Mesenchymal stem cell (in vitro differentiated cells and primary cell): Measurements from ENCODE around the gene DCAF16.

ENCODE experiments used
- DNase-seq: peaks from one replicate; pipeline ENCODE4 v3.0.0-alpha.2; 2013
- H2AFZ ChIP-seq: one replicate; pipeline ENCODE4 v1.6.1; 2013; ENCODE audit warnings: low read depth, mild to moderate bottlenecking, control low read depth, inconsistent platforms, low read length, moderate library complexity
- H2AK5ac ChIP-seq: 2 replicates; pipeline ENCODE4 v1.6.1; 2013; ENCODE audit warnings: low read length, moderate library complexity, mild to moderate bottlenecking, inconsistent platforms; ENCODE audit not compliant: severe bottlenecking
- H2BK120ac ChIP-seq: one replicate; pipeline ENCODE4 v1.6.1; 2013; ENCODE audit warnings: low read depth, mild to moderate bottlenecking, inconsistent platforms, low read length, moderate library complexity
- H2BK12ac ChIP-seq, 2 experiments: one replicate each; pipeline ENCODE4 v1.6.1; 2013; ENCODE audit warnings: inconsistent platforms in 2 of 2, low read length in 2 of 2, mild to moderate bottlenecking in 2 of 2, moderate library complexity in 2 of 2, control low read depth in 1 of 2
- H2BK15ac ChIP-seq: one replicate; pipeline ENCODE4 v1.6.1; 2013; ENCODE audit warnings: mild to moderate bottlenecking, low read depth, inconsistent platforms; ENCODE audit not compliant: poor library complexity, severe bottlenecking
- H2BK5ac ChIP-seq: 2 replicates; pipeline ENCODE4 v1.6.1; 2013; ENCODE audit warnings: low read depth, mild to moderate bottlenecking, low read length, control low read depth, inconsistent platforms; ENCODE audit not compliant: poor library complexity, severe bottlenecking
- H3K14ac ChIP-seq, 2 experiments: one replicate each; pipeline ENCODE4 v1.6.1; 2013; ENCODE audit warnings: inconsistent platforms in 2 of 2, low read length in 2 of 2, control low read depth in 1 of 2, mild to moderate bottlenecking in 1 of 2, moderate library complexity in 1 of 2
- H3K18ac ChIP-seq, 2 experiments: one replicate each; pipeline ENCODE4 v1.6.1; 2013; ENCODE audit warnings: inconsistent platforms in 2 of 2, low read length in 2 of 2, control low read depth in 1 of 2, low read depth in 1 of 2, mild to moderate bottlenecking in 1 of 2
- H3K23ac ChIP-seq, 2 experiments: one replicate each; pipeline ENCODE4 v1.6.1; 2013; ENCODE audit warnings: inconsistent platforms in 2 of 2, low read length in 2 of 2, mild to moderate bottlenecking in 2 of 2, moderate library complexity in 2 of 2, control low read depth in 1 of 2
- H3K27ac ChIP-seq: 2 replicates; pipeline ENCODE4 v1.5.1; 2013; ENCODE audit warnings: mild to moderate bottlenecking, moderate library complexity, low read length, control low read depth, inconsistent platforms; ENCODE audit not compliant: poor library complexity, severe bottlenecking
- H3K27me3 ChIP-seq, 2 experiments: 2 replicates each; pipeline versions ENCODE4 v1.6.1 to v1.7.0; 2013; ENCODE audit warnings: low read length in 2 of 2, mild to moderate bottlenecking in 2 of 2, moderate library complexity in 2 of 2, control low read depth in 1 of 2, inconsistent platforms in 1 of 2; ENCODE audit not compliant: control insufficient read depth in 1 of 2, insufficient read depth in 1 of 2
- H3K36me3 ChIP-seq, 2 experiments: 2 replicates each; pipeline versions ENCODE4 v1.6.1 to v1.7.0; 2013; ENCODE audit warnings: low read length in 2 of 2, control low read depth in 1 of 2, inconsistent platforms in 1 of 2, low read depth in 1 of 2, mild to moderate bottlenecking in 1 of 2; ENCODE audit not compliant: insufficient read depth in 2 of 2, control insufficient read depth in 1 of 2
- H3K4ac ChIP-seq, 2 experiments: one replicate each; pipeline ENCODE4 v1.6.1; 2013; ENCODE audit warnings: inconsistent platforms in 2 of 2, low read length in 2 of 2, mild to moderate bottlenecking in 2 of 2, moderate library complexity in 2 of 2, control low read depth in 1 of 2, low read depth in 1 of 2
- H3K4me1 ChIP-seq: 2 replicates; pipeline ENCODE4 v1.6.1; 2013; ENCODE audit warnings: low read depth, low read length, control low read depth; ENCODE audit not compliant: control insufficient read depth, insufficient read depth
- H3K4me2 ChIP-seq: 2 replicates; pipeline ENCODE4 v1.6.1; 2013; ENCODE audit warnings: low read length, mild to moderate bottlenecking, inconsistent platforms; ENCODE audit not compliant: poor library complexity, severe bottlenecking
- H3K4me3 ChIP-seq, 2 experiments: 2 replicates each; pipeline versions ENCODE4 v1.5.1 to v1.7.0; 2013; ENCODE audit warnings: low read length in 2 of 2, mild to moderate bottlenecking in 2 of 2, control low read depth in 1 of 2, low read depth in 1 of 2; ENCODE audit not compliant: insufficient read depth in 1 of 2
- H3K79me1 ChIP-seq: replicated peaks from 2 replicates; pipeline ENCODE4 v1.6.1; 2013; ENCODE audit warnings: mild to moderate bottlenecking, control low read depth, low read length, inconsistent platforms; ENCODE audit not compliant: poor library complexity, severe bottlenecking
- H3K9ac ChIP-seq: 2 replicates; pipeline ENCODE4 v1.7.0; 2013; ENCODE audit warnings: mild to moderate bottlenecking, low read length, moderate library complexity
- H3K9me3 ChIP-seq: 2 replicates; pipeline ENCODE4 v1.7.0; 2013; ENCODE audit warnings: mild to moderate bottlenecking, low read length; ENCODE audit not compliant: control insufficient read depth
- H4K8ac ChIP-seq: one replicate; pipeline ENCODE4 v1.6.1; 2013; ENCODE audit warnings: inconsistent platforms, mild to moderate bottlenecking, low read length, moderate library complexity
- H4K91ac ChIP-seq: one replicate; pipeline ENCODE4 v1.6.1; 2013; ENCODE audit warnings: mild to moderate bottlenecking, low read length, inconsistent platforms
- WGBS: methylation state at CpG from one replicate; pipeline ENCODE4 v1.1.7; 2013; ENCODE audit warnings: mixed read lengths; 5-methylcytosine and 5-hydroxymethylcytosine counted together

The DCAF16 gene

DNA sequence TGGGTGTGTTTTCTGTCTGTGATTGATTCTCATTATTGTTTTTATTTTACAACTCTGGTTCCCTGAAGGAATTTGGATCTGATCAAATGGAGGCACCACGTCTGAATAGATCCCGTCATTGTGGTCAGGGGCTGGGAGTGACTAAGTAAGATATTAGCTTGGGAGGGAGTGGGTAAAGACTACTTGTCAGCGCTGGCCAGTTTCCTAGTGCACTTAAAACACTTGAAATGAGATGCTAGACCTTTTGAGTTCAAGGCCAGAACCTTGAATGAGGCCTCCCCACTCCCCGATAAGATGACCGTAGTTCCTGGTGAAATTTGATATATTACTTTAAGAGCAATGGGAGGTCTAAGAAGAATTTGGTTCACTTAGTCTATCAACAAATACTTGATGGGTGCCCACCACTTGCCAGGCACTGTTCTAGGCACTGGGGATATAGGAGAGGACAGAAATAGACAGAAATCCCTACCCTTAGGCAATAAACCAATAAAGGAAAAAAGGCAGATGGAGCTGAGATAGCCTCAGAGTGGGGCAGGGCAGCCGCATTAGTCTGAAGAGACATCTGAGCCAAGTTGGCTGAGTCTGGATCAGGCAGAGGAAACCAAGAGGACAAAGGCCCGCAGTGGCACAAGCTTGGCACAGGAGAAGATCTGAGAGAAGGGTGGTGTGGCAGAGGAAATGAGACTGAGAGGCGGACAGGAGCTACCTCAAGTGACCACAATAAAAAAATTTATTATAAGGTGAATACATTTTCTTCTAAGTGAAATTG lies 41.0 kb downstream of the DCAF16 start:
- Histone ChIP-seq H3K27me3 (peaks cover 0 to 4% of the 10 kb centered on the region in 2 experiments), H3K4ac (no peak overlapping the region), H4K91ac (no peak overlapping the region), H3K4me3 (no peak overlapping the region), H3K9ac (no peak overlapping the region), H3K4me2 (no peak overlapping the region), H3K27ac (no peak overlapping the region), H3K14ac (no peak overlapping the region), H3K18ac (no peak overlapping the region), H3K9me3 (no peaks in the 10 kb centered on the region), H2AFZ (no peak overlapping the region), H2AK5ac (no peak overlapping the region), H2BK12ac (no peak overlapping the region), H3K36me3 (no peaks in the 10 kb centered on the region), H3K23ac (no peak overlapping the region), H2BK15ac (no peak overlapping the region), H4K8ac (no peak overlapping the region), H2BK5ac (no peak overlapping the region), H2BK120ac (no peak overlapping the region), H3K79me1 (no peaks in the 10 kb centered on the region), H3K4me1 (no peaks in the 10 kb centered on the region)
- DNase-seq, result no peak
- WGBS, result 81% methylated on average over 7 of the region's 8 CpGs

DNA sequence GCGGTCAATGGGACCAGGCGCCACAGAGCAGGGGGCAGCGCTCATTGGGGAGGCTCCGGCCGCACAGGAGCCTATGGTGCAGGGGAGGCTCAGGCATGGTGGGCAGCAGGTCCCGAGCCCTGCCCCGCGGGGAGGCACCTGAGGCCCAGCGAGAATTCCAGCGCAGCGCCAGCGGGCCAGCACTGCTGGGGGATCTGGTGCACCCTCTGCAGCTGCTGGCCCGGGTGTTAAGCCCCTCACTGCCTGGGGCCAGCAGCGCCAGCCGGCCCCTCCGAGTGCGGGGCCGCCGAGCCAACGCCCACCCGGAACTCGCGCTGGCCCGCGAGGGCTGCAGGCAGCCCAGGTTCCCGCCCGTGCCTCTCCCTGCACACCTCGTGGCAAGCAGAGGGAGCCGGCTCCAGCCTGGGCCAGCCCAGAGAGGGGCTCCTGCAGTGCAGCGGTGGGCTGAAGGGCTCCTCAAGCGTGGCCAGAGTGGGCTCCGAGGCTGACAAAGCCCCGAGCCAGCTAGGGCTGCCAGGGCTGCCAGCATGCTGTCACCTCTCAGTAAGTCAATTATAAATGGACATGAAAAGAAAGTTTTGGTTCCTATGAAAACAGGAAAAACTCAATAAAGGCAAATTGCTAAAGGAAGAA lies 43.6 kb downstream of the DCAF16 start:
- Histone ChIP-seq H3K4me3 (no peak overlapping the region), H3K27ac (no peak overlapping the region), H2BK15ac (no peak overlapping the region), H3K18ac (no peak overlapping the region), H3K14ac (no peak overlapping the region), H4K91ac (peak overlapping the region; percentile 44), H3K36me3 (no peaks in the 10 kb centered on the region), H3K4me1 (no peaks in the 10 kb centered on the region), H2BK5ac (no peak overlapping the region), H2BK12ac (no peak overlapping the region), H2BK120ac (no peak overlapping the region), H3K9ac (no peak overlapping the region), H2AFZ (no peak overlapping the region), H3K9me3 (no peaks in the 10 kb centered on the region), H3K27me3 (peaks cover 0 to 4% of the 10 kb centered on the region in 2 experiments), H3K4ac (no peak overlapping the region), H3K23ac (no peak overlapping the region), H3K79me1 (no peaks in the 10 kb centered on the region), H3K4me2 (no peak overlapping the region), H2AK5ac (no peak overlapping the region), H4K8ac (no peak overlapping the region)
- 91% methylated on average over 31 of the region's 33 CpGs for WGBS
- DNase-seq, result no peak

DNA sequence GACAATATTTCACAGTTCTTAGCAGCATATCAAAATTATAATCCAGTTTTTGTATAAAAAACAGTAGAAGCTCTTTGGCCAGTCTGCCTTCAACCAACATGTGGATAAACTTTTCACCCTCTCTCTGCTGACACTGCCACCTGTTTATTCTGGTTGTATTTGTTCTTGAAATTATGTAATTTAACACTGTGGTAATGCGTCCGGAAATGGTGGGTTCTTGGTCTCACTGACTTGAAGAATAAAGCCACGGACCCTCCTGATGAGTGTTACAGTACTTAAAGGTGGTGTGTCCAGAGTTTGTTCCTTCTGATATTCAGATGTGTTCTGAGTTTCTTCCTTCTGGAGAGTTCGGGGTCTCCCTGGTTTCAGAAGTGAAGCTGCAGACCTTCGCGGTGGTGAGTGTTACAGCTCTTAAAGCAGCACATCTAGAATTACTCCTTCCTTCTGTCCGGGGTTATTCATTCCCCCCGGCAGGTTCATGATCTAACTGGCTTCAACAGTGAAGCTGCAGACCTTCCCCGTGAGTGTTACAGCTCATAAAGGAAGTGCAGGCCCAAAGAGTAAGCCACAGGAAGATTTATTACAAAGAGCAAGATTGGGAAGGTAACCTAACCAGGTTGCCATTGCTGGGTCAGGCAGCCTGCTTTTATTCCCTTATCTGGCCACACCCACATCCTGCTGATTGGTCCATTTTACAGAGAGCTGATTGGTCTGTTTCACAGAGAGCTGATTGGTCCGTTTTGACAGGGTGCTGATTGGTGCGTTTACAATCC lies 44.9 kb downstream of the DCAF16 start:
- Histone ChIP-seq H3K27ac (no peak overlapping the region), H3K4ac (no peak overlapping the region), H4K8ac (no peak overlapping the region), H2BK12ac (no peak overlapping the region), H2AK5ac (no peak overlapping the region), H3K36me3 (no peaks in the 10 kb centered on the region), H2BK120ac (no peak overlapping the region), H3K4me3 (no peak overlapping the region), H3K18ac (no peak overlapping the region), H2BK5ac (no peak overlapping the region), H3K14ac (no peak overlapping the region), H3K27me3 (no peaks in the 10 kb centered on the region), H2AFZ (no peak overlapping the region), H2BK15ac (no peak overlapping the region), H3K4me2 (no peak overlapping the region), H3K79me1 (no peaks in the 10 kb centered on the region), H3K4me1 (no peaks in the 10 kb centered on the region), H3K9me3 (no peaks in the 10 kb centered on the region), H3K23ac (no peak overlapping the region), H4K91ac (no peak overlapping the region), H3K9ac (no peak overlapping the region)
- 94% methylated on average over 11 of the region's 11 CpGs for WGBS
- DNase-seq, result no peak

DNA sequence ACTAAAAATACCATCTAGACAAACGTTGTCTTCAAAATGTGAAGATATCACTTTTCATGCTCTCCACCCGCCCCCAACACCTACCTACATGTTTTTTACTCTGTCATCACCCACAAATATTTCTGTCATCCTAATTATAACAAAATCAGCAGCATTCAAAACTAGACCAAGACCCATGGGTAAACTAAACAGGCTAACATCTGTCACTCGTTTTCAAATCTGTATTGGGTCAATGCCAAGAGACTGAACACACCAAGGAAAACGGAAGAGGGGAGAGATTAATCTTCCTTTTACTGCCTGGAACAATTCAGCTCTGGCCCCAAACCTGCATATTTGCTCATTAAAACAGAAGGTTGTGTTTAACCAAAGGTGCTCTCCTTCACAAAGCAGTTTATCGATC lies 46.6 kb downstream of the DCAF16 start:
- 66% methylated on average over 5 of the region's 5 CpGs for WGBS
- Histone ChIP-seq H2BK120ac (no peak overlapping the region), H3K27ac (no peak overlapping the region), H3K23ac (no peak overlapping the region), H2BK15ac (no peak overlapping the region), H3K36me3 (no peaks in the 10 kb centered on the region), H3K79me1 (no peaks in the 10 kb centered on the region), H3K14ac (no peak overlapping the region), H3K4me2 (no peak overlapping the region), H3K9ac (no peak overlapping the region), H2BK5ac (no peak overlapping the region), H4K8ac (no peak overlapping the region), H3K18ac (no peak overlapping the region), H4K91ac (no peak overlapping the region), H3K4me3 (no peak overlapping the region), H3K4ac (no peak overlapping the region), H3K27me3 (no peaks in the 10 kb centered on the region), H3K4me1 (no peaks in the 10 kb centered on the region), H2AFZ (no peak overlapping the region), H3K9me3 (no peaks in the 10 kb centered on the region), H2AK5ac (no peak overlapping the region), H2BK12ac (no peak overlapping the region)
- DNase-seq, result no peak
